Keratinocyte (primary cell): ENCODE data around the gene ARIH1. TPM values are rescaled to one million over a fixed set of nuclear protein-coding genes. Genes with fewer than 3 reads are reported as not detected.

Experiments
- DNase-seq: peaks from one replicate; pipeline ENCODE4 v3.0.0-alpha.2; 2011; ENCODE audit warnings: low read depth, missing footprints, low spot score
- FAIRE-seq: peaks from 2 replicates; lab custom pipeline; 2011; peaks lifted over from hg19 to GRCh38; lab: Jason Lieb, UNC
- H2AFZ ChIP-seq: 2 replicates; pipeline ENCODE4 v1.6.0; 2012; ENCODE audit warnings: low read length, control low read depth, inconsistent platforms; ENCODE audit not compliant: control insufficient read depth
- H3K27ac ChIP-seq: 2 replicates; pipeline ENCODE4 v1.5.1; 2011; ENCODE audit warnings: low read length; ENCODE audit not compliant: control insufficient read depth, insufficient read depth
- H3K27me3 ChIP-seq: 3 replicates; pipeline ENCODE4 v1.6.0; 2011; ENCODE audit warnings: low read length; ENCODE audit not compliant: control insufficient read depth, insufficient read depth; ENCODE audit errors: extremely low read depth
- H3K36me3 ChIP-seq, 2 experiments: 2 replicates in 1 of 2; 3 replicates in 1 of 2; pipeline ENCODE4 v1.5.1; 2011; ENCODE audit warnings: low read length in 2 of 2, mild to moderate bottlenecking in 1 of 2; ENCODE audit not compliant: control insufficient read depth in 2 of 2, insufficient read depth in 2 of 2; ENCODE audit errors: extremely low read depth in 1 of 2
- H3K4me1 ChIP-seq: 3 replicates; pipeline ENCODE4 v1.5.1; 2011; ENCODE audit warnings: low read length; ENCODE audit not compliant: control insufficient read depth, insufficient read depth; ENCODE audit errors: extremely low read depth
- H3K4me2 ChIP-seq: 3 replicates; pipeline ENCODE4 v1.6.0; 2011; ENCODE audit warnings: low read depth, low read length; ENCODE audit not compliant: control insufficient read depth, insufficient read depth; ENCODE audit errors: extremely low read depth
- H3K4me3 ChIP-seq, 3 experiments: fragments of 200-600 bp in 1 of 3; sonication (generic) in 1 of 3; 2 replicates in 2 of 3; 3 replicates in 1 of 3; pipeline ENCODE4 v1.5.1; 2011 to 2016; ENCODE audit warnings: low read length in 3 of 3, mild to moderate bottlenecking in 3 of 3, control low read depth in 2 of 3, inconsistent platforms in 1 of 3, low read depth in 1 of 3, mixed read lengths in 1 of 3, mixed run types in 1 of 3, moderate library complexity in 1 of 3; ENCODE audit not compliant: control insufficient read depth in 2 of 3, insufficient read depth in 2 of 3; ENCODE audit errors: extremely low read depth in 1 of 3
- H3K79me2 ChIP-seq: 2 replicates; pipeline ENCODE4 v1.6.0; 2012; ENCODE audit warnings: low read length; ENCODE audit not compliant: control insufficient read depth, insufficient read depth
- H3K9ac ChIP-seq: 3 replicates; pipeline ENCODE4 v1.6.0; 2011; ENCODE audit warnings: low read length; ENCODE audit not compliant: control insufficient read depth, insufficient read depth; ENCODE audit errors: extremely low read depth
- H3K9me1 ChIP-seq: 3 replicates; pipeline ENCODE4 v1.6.0; 2011; ENCODE audit warnings: low read length; ENCODE audit not compliant: control insufficient read depth, insufficient read depth; ENCODE audit errors: extremely low read depth
- H3K9me3 ChIP-seq: 2 replicates; pipeline ENCODE4 v1.5.1; 2012; ENCODE audit warnings: low read depth, low read length; ENCODE audit not compliant: control insufficient read depth
- H4K20me1 ChIP-seq: 3 replicates; pipeline ENCODE4 v1.6.0; 2011; ENCODE audit warnings: low read length; ENCODE audit not compliant: control insufficient read depth, insufficient read depth; ENCODE audit errors: extremely low read depth
- EZH2 ChIP-seq: IDR thresholded peaks from one replicate; pipeline ENCODE4 v1.6.1; 2012; ENCODE audit warnings: inconsistent platforms, mild to moderate bottlenecking, low read length, moderate library complexity
- dilution Hi-C: fragments of 300-500 bp; cut with MboI; formaldehyde crosslinking; loops from one replicate; pipeline ENCODE4 v1.7.0; 2020; ENCODE audit warnings: low sequenced_read_pairs; ENCODE audit not compliant: extremely low pct_ligation_motif_present
- polyA plus RNA-seq, 5 experiments: library from polyadenylated mRNA; depleted of rRNA in 3 of 5; stranded (reverse) in 3 of 5; stranded (forward) in 1 of 5; unstranded in 1 of 5; fragments of >200 nt; gene quantifications; 1 replicate in 1 of 5; 2 replicates in 3 of 5; 3 replicates in 1 of 5; pipeline versions ENCODE4 v1.2.1 to v1.2.3, GENCODE V29; 2011 to 2012; ENCODE audit warnings: missing spikeins in 2 of 5, low read depth in 1 of 5, low replicate concordance in 1 of 5
- TF ChIP-seq, protein P1 (sequence below), 3 experiments: IDR thresholded peaks in 1 of 3; conservative IDR thresholded peaks in 1 of 3; optimal IDR thresholded peaks in 1 of 3; 2 replicates in 2 of 3; 3 replicates in 1 of 3; pipeline versions ENCODE3 to v1.5.1; 2011; ENCODE audit warnings: low read length in 3 of 3, mild to moderate bottlenecking in 3 of 3, moderate library complexity in 2 of 3, control low read depth in 1 of 3, inconsistent platforms in 1 of 3; ENCODE audit not compliant: insufficient read depth in 2 of 3; ENCODE audit errors: extremely low read depth in 1 of 3

The ARIH1 gene
- polyA plus RNA-seq, 1 donor (not counting 4 experiments of a cell fraction or from before 2014, with no cell fraction given): 70.6 TPM

DNA sequence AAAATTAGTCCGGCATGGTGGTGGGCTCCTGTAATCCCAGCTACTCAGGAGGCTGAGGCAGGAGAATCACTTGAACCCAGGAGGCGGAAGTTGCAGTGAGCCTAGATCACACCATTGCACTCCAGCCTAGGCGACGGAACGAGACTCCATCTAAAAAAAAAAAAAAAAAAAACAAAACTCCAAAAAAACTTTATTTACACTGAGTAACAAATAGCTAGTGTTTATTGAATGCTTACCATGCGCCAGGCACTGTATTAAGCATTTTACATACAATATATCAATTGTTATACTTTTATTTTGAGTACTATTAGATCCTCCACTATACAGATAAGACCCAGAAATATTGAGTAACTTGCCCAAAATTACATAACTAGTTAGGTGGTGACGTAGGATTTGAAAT, 17.4 kb upstream of the ARIH1 start:
- Histone ChIP-seq H3K9ac (no peak overlapping the region), H2AFZ (no peak overlapping the region), H3K4me1 (no peaks in the 10 kb centered on the region), H3K9me3 (no peaks in the 10 kb centered on the region), H4K20me1 (no peaks in the 10 kb centered on the region), H3K36me3 (no peaks in the 10 kb centered on the region), H3K9me1 (no peaks in the 10 kb centered on the region), H3K4me2 (no peak overlapping the region), H3K4me3 (no peak overlapping the region), H3K79me2 (no peaks in the 10 kb centered on the region), H3K27ac (no peak overlapping the region), H3K27me3 (no peaks in the 10 kb centered on the region)
- no peak for FAIRE-seq
- dilution Hi-C loops: no loop called here
- no peak for DNase-seq
- TF ChIP-seq EZH2: no peak
- TF ChIP-seq, protein P1, sequence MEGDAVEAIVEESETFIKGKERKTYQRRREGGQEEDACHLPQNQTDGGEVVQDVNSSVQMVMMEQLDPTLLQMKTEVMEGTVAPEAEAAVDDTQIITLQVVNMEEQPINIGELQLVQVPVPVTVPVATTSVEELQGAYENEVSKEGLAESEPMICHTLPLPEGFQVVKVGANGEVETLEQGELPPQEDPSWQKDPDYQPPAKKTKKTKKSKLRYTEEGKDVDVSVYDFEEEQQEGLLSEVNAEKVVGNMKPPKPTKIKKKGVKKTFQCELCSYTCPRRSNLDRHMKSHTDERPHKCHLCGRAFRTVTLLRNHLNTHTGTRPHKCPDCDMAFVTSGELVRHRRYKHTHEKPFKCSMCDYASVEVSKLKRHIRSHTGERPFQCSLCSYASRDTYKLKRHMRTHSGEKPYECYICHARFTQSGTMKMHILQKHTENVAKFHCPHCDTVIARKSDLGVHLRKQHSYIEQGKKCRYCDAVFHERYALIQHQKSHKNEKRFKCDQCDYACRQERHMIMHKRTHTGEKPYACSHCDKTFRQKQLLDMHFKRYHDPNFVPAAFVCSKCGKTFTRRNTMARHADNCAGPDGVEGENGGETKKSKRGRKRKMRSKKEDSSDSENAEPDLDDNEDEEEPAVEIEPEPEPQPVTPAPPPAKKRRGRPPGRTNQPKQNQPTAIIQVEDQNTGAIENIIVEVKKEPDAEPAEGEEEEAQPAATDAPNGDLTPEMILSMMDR (optimal IDR thresholded peaks at IDR 0.05 in 1 of 3, IDR thresholded peaks at IDR 0.05 in 1 of 3, conservative IDR thresholded peaks at IDR 0.05 in 1 of 3; ENCODE audit: extremely low read depth in 1 of 3, insufficient read depth in 2 of 3, low read length in 3 of 3): no peak

DNA sequence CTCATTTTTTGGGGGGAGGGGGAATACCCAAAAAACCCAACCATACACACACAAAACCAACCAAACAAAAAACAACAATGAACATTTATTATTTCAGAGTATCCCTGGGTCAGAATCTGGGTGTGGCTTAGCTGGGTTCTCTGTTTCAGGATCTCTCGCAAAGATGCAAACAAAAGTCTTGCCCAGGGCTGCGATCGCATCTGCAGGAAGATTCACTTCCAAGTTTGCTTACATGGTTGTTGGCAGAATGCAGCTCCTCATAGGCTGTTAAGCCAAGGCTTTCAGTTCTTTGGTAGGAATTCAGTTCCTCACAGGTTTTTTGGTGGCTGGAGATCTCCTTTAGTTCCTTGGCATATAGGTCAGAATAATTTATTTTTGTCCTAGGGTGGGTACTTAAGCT, 13.7 kb upstream of the ARIH1 start:
- no peak for FAIRE-seq
- H3K27me3 ChIP-seq: no peaks in the 10 kb centered on the region
- no peaks in the 10 kb centered on the region for H3K9me1 ChIP-seq
- no peaks in the 10 kb centered on the region for H3K36me3 ChIP-seq
- no peaks in the 10 kb centered on the region for H3K9me3 ChIP-seq
- dilution Hi-C loops: no loop called here
- H3K9ac ChIP-seq: no peak overlapping the region
- no peaks in the 10 kb centered on the region for H3K79me2 ChIP-seq
- TF ChIP-seq EZH2: no peak
- TF ChIP-seq, protein P1 (optimal IDR thresholded peaks at IDR 0.05 in 1 of 3, IDR thresholded peaks at IDR 0.05 in 1 of 3, conservative IDR thresholded peaks at IDR 0.05 in 1 of 3; ENCODE audit: extremely low read depth in 1 of 3, insufficient read depth in 2 of 3, low read length in 3 of 3): no peak
- peak overlapping the region; percentile 42 for H2AFZ ChIP-seq
- no peak for DNase-seq
- no peaks in the 10 kb centered on the region for H3K4me1 ChIP-seq
- no peaks in the 10 kb centered on the region for H4K20me1 ChIP-seq
- no peak overlapping the region for H3K4me3 ChIP-seq
- no peak overlapping the region for H3K27ac ChIP-seq
- peak overlapping the region; percentile 50 for H3K4me2 ChIP-seq
